ENCODE data around the gene VAPB.

DNA sequence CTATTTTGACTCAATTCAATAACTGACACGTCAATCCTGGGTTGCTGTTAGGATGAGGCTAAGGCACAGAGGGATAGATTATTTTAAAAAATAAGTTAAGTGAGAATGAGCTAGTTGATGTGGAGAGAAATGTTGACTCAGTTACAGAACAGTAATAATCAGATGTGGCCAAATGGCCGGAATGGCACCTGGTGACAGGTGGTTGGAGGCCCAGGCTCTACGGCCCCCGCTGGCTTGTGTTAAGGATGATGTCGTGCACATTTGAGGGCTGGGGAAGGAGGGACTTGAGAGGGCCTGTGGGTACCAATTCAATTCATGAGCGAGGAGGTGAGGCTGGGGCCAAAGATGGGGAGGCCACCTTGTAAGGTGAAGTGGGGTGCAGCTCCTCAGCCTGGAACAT, 94.4 kb downstream of the VAPB start:
- TF ChIP-seq, protein P1, sequence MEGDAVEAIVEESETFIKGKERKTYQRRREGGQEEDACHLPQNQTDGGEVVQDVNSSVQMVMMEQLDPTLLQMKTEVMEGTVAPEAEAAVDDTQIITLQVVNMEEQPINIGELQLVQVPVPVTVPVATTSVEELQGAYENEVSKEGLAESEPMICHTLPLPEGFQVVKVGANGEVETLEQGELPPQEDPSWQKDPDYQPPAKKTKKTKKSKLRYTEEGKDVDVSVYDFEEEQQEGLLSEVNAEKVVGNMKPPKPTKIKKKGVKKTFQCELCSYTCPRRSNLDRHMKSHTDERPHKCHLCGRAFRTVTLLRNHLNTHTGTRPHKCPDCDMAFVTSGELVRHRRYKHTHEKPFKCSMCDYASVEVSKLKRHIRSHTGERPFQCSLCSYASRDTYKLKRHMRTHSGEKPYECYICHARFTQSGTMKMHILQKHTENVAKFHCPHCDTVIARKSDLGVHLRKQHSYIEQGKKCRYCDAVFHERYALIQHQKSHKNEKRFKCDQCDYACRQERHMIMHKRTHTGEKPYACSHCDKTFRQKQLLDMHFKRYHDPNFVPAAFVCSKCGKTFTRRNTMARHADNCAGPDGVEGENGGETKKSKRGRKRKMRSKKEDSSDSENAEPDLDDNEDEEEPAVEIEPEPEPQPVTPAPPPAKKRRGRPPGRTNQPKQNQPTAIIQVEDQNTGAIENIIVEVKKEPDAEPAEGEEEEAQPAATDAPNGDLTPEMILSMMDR (IDR thresholded peaks at IDR 0.05), result no peak
- no peak for TF ChIP-seq POLR2AphosphoS5 (IDR thresholded peaks at IDR 0.05; ENCODE audit: insufficient read depth in 1 of 2, low read depth in 1 of 2)
- no peak for TF ChIP-seq POLR2A (IDR thresholded peaks at IDR 0.05)

Data from vagina (tissue), 2 donors.